Measurements from ENCODE around the gene LEP. TPM values are rescaled to one million over a fixed set of nuclear protein-coding genes. Genes with fewer than 3 reads are reported as not detected.
"Not testable (repeated sequence)": the region's sequence is repeated elsewhere in the genome, so short reads cannot be mapped to it uniquely, and the experiment has no call there.

Gene LEP
- total RNA-seq, 2 experiments from 2014 or later: not detected

- POLR2A ChIA-PET: no interaction called here
- CTCF ChIA-PET: interaction anchor here (0.6 kb wide), 1 partner anchor 230 kb away, joined by 3 read pairs; no protein-coding TSS in a partner anchor
Observed at GRCh38 chr7:128235471-128235870, 5.6 kb upstream of the LEP start.

GRCh38 chr7:128236924-128237586, 4.0 kb upstream of the LEP start:
- ChIA-PET CTCF (interaction anchor here (0.7 to 1.2 kb wide), 2 partner anchors 13 to 27 kb away, joined by 3 to 5 read pairs; no protein-coding TSS in a partner anchor), POLR2A (no interaction called here)

GRCh38 chr7:128239146-128239545, 1.9 kb upstream of the LEP start:
- POLR2A ChIA-PET, CTCF ChIA-PET: not testable (repeated sequence)

- ChIA-PET POLR2A (no interaction called here), CTCF (no interaction called here)
Observed at GRCh38 chr7:128242661-128243060, 1.6 kb downstream of the LEP start.

- POLR2A ChIA-PET: no interaction called here
- CTCF ChIA-PET: no interaction called here
Observed at GRCh38 chr7:128243273-128243672, 2.2 kb downstream of the LEP start.

- ChIA-PET CTCF (no interaction called here), POLR2A (no interaction called here)
Observed at GRCh38 chr7:128244861-128245260, 3.8 kb downstream of the LEP start.

- POLR2A ChIA-PET: interaction anchor here (0.6 kb wide), 1 partner anchor 17 kb away, joined by 3 read pairs; no protein-coding TSS in a partner anchor
Observed at GRCh38 chr7:128247108-128247507, 6.0 kb downstream of the LEP start.

GRCh38 chr7:128247640-128248194, 6.6 kb downstream of the LEP start:
- POLR2A ChIA-PET: interaction anchor here (0.6 kb wide), 1 partner anchor 16 kb away, joined by 3 read pairs; no protein-coding TSS in a partner anchor
- CTCF ChIA-PET: no interaction called here

More at GRCh38 chr7:128247108-128247507, 6.0 kb downstream of the LEP start:
- CTCF ChIA-PET: no interaction called here

- ChIA-PET CTCF (interaction anchor here (1.1 kb wide), 1 partner anchor 42 kb away, joined by 3 read pairs; no protein-coding TSS in a partner anchor), POLR2A (no interaction called here)
Observed at GRCh38 chr7:128251337-128251736, 10.3 kb downstream of the LEP start.

GRCh38 chr7:128253701-128254100, 12.6 kb downstream of the LEP start:
- ChIA-PET CTCF (no interaction called here), POLR2A (no interaction called here)

- ChIA-PET POLR2A (no interaction called here), CTCF (no interaction called here)
Observed at GRCh38 chr7:128254470-128254869, 13.4 kb downstream of the LEP start.

- POLR2A ChIA-PET: no interaction called here
Observed at GRCh38 chr7:128255271-128255670, 14.2 kb downstream of the LEP start.

GRCh38 chr7:128257458-128257857, 16.4 kb downstream of the LEP start:
- ChIA-PET POLR2A (no interaction called here), CTCF (interaction anchor here (0.5 to 0.7 kb wide), 2 partner anchors 13 to 49 kb away, joined by 4 read pairs; no protein-coding TSS in a partner anchor)

More at GRCh38 chr7:128255271-128255670, 14.2 kb downstream of the LEP start:
- CTCF ChIA-PET: no interaction called here

GRCh38 chr7:128259131-128260061, 18.3 kb downstream of the LEP start:
- POLR2A ChIA-PET: no interaction called here
- CTCF ChIA-PET: no interaction called here

GRCh38 chr7:128260069-128260795, 19.2 kb downstream of the LEP start:
- ChIA-PET CTCF (no interaction called here), POLR2A (no interaction called here)

GRCh38 chr7:128262273-128263028, 21.4 kb downstream of the LEP start:
- CTCF ChIA-PET: no interaction called here

GRCh38 chr7:128263420-128263819, 22.3 kb downstream of the LEP start:
- ChIA-PET CTCF (interaction anchor here (0.6 kb wide), 1 partner anchor 54 kb away, joined by 4 read pairs; no protein-coding TSS in a partner anchor), POLR2A (no interaction called here)

More at GRCh38 chr7:128262273-128263028, 21.4 kb downstream of the LEP start:
- POLR2A ChIA-PET: no interaction called here

- ChIA-PET CTCF (interaction anchor here (0.9 kb wide), 1 partner anchor 20 kb away, joined by 3 read pairs; no protein-coding TSS in a partner anchor), POLR2A (interaction anchor here (0.7 kb wide), 1 partner anchor 17 kb away, joined by 3 read pairs; no protein-coding TSS in a partner anchor)
Observed at GRCh38 chr7:128264477-128264876, 23.4 kb downstream of the LEP start.

Data from activated CD8-positive, alpha-beta memory T cell treated with anti-CD3 and anti-CD28 coated beads for 36 hours (primary cell).